ENCODE data around the gene HCAR3. TPM values are rescaled to one million over a fixed set of nuclear protein-coding genes. Genes with fewer than 3 reads are reported as not detected.
"Not testable (repeated sequence)": the region's sequence is repeated elsewhere in the genome, so short reads cannot be mapped to it uniquely, and the experiment has no call there.

Gene HCAR3
- total RNA-seq, 2 experiments from 2014 or later, result not detected

DNA sequence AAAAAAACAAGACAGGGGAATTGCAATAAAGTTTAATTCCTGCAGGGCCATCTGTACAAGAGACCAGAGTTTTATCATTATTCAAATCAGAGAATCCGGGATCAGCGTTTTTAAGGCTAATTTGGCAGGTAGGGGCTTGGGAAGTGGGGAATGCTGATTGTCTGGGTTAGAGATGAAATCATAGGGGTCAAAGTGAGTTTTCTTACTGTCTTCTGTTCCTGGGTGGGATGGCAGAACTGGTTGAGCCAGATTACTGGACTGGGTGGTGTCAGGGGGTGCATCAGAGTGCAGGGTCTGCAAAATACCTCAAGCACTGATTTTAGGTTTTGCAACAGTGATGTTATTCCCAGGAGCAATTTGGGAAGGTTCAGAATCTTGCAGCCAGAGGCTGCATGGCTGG, 6.3 kb downstream of the HCAR3 start:
- CTCF ChIA-PET; H3K27me3 Mint-ChIP-seq; H3K36me3 Mint-ChIP-seq (ENCODE audit: low read depth); H3K27ac Mint-ChIP-seq; H3K4me1 Mint-ChIP-seq; POLR2A ChIA-PET; DNase-seq; H3K9me3 Mint-ChIP-seq; H3K4me3 Mint-ChIP-seq: not testable (repeated sequence)

DNA sequence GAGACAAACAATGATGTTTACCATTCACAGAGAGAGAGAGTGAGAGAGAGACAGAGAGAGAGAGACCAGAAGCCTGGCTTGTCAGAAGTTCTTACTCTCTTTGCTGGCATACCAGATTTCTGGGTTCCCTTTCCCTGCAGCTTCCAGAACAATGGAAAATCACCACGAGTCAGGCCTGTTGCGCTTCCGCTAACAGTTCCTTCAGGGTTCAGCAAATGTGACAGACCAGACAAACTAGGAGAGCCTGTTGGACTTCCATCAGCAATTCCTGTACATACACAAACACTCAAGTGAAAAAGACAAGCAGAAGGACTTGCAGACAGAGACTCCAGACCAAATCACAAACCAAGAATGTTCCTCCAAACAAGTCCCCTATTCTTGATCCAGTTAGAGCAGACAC, 7.3 kb downstream of the HCAR3 start:
- H3K4me3 Mint-ChIP-seq, DNase-seq, CTCF ChIA-PET: not testable (repeated sequence)

DNA sequence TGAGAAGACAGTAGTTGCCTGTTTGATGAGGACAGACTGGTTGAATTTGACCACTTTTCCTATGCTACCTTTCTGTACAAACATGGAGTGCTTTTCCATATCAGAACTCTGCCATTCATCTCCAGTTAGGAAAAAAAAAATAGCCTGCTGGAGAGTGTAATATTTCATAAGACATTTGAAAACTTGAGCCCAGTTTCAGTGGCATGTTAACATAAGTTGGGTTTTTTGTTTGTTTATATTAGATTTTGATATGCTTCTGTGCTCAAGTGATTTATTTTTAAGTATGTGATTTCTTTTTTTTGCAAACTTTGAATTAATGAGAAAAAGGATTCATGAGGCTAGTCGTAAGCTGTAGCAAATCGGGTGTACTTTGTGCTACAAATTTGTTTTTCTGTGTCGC, 12.8 kb downstream of the HCAR3 start:
- H3K36me3 Mint-ChIP-seq (ENCODE audit: low read depth); H3K27ac Mint-ChIP-seq; H3K27me3 Mint-ChIP-seq; DNase-seq; H3K9me3 Mint-ChIP-seq; H3K4me3 Mint-ChIP-seq; POLR2A ChIA-PET; H3K4me1 Mint-ChIP-seq: not testable (repeated sequence)
- CTCF ChIA-PET, result interaction anchor here (0.5 kb wide), 1 partner anchor 715 kb away, joined by 7 read pairs; no protein-coding TSS in a partner anchor

More for the DNA sequence above, 7.3 kb downstream of the HCAR3 start:
- H3K27me3 Mint-ChIP-seq; H3K27ac Mint-ChIP-seq; H3K9me3 Mint-ChIP-seq; H3K36me3 Mint-ChIP-seq (ENCODE audit: low read depth); POLR2A ChIA-PET; H3K4me1 Mint-ChIP-seq: not testable (repeated sequence)

DNA sequence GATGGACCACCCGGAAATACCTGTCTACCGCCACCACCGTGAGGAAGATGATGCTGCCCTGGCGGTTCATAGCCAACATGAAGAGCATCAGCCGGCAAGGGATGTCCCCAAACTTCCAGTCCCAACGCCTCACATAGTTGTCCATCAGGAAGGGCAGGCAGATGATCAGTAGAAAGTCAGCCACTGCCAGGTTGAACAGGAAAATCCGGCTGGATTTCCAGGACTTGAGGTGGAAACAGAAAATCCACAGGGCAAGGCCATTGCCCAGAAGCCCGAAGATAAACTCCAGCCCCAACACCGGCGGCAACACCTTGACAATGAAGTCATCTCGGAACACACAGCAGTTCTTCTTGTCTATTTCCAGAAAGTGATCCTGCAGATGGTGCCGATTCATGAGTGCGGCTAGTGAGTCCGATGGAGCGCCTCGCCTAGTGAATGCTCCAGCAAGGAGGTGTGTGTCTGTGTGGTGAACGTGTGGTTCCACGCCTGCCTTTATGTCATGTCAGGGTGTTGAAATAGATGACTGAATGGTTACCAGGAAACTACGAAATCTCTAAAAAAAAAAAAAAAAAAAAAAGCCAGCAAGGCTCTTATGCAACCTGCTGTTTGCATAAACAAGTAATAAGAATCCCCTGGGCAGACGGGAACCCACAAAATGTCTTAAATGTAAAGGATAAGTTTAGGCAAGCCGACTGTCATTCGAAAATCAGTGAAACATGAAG, 13.6 kb downstream of the HCAR3 start, which contains the start of gene HCAR2:
TSS of gene HCAR2 (minus strand) at position 468 of the 722 bp plus-strand sequence. CDS start at position 394, 74 bp downstream.
- CTCF ChIA-PET; H3K36me3 Mint-ChIP-seq (ENCODE audit: low read depth); H3K27me3 Mint-ChIP-seq; H3K4me1 Mint-ChIP-seq; POLR2A ChIA-PET; H3K27ac Mint-ChIP-seq; DNase-seq; H3K4me3 Mint-ChIP-seq; H3K9me3 Mint-ChIP-seq: not testable (repeated sequence)

DNA sequence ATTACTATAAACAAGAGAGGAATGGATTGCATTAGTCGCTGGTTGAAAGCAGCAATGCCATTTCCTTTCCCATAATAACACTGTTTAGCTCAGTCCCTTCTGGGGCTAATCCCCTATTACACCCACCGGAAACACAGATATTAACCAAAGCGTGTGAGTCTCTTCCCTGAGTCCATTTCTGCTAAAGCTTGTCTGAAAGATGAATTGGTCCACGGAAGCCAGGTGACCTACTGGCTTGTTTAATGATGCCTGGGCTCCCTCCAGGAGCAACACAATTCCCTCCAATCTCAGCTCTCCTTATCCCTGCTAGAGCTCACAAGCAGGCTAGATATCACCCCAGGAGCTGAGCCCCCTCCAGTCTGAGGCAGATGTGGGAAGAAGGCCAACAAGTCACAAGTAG, 15.1 kb downstream of the HCAR3 start:
- H3K27me3 Mint-ChIP-seq; H3K36me3 Mint-ChIP-seq (ENCODE audit: low read depth); CTCF ChIA-PET; H3K4me3 Mint-ChIP-seq; POLR2A ChIA-PET; DNase-seq; H3K27ac Mint-ChIP-seq; H3K4me1 Mint-ChIP-seq; H3K9me3 Mint-ChIP-seq: not testable (repeated sequence)

DNA sequence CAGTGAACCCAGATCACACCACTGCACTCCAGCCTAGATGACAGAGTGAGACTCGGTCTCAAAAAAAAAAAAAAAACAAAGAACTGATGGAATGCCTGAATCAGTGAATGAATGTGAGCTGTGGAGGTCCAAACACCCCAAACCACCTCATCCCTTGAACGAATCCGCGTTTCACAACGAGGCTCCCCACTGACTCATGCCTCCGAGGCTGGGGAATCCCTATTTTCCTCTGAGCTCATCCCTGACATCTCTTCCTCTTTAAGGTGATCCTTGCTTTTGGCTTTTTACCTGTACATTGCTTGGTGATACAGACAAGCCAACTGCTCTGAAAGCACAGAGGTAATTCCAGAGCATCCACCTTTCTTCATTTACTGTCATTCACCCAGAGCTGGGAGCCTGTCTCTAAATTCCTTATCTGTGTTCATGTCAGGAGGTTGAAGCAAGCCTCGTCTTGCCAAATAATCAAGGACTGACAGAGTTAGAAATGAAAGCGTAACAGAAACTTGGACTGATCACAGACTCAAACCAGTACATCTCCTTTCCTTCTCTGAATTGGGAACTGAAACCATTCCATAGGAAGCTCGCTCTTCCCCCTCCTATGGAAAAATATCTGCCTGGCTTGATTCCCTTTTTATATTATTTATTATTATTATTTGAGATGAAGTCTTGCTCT, 16.4 kb downstream of the HCAR3 start:
- DNase-seq; POLR2A ChIA-PET; H3K9me3 Mint-ChIP-seq; H3K36me3 Mint-ChIP-seq (ENCODE audit: low read depth); H3K4me3 Mint-ChIP-seq; H3K4me1 Mint-ChIP-seq; CTCF ChIA-PET; H3K27me3 Mint-ChIP-seq; H3K27ac Mint-ChIP-seq: not testable (repeated sequence)

DNA sequence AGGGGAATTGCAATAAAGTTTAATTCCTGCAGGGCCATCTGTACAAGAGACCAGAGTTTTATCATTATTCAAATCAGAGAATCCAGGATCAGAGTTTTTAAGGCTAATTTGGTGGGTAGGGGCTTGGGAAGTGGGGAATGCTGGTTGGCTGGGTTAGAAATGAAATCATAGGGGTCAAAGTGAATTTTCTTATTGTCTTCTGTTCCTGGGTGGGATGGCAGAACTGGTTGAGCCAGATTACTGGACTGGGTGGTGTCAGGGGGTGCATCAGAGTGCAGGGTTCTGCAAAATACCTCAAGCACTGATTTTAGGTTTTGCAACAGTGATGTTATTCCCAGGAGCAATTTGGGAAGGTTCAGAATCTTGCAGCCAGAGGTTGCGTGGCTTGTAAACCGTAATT, 19.7 kb downstream of the HCAR3 start:
- H3K27me3 Mint-ChIP-seq, POLR2A ChIA-PET, CTCF ChIA-PET: not testable (repeated sequence)

DNA sequence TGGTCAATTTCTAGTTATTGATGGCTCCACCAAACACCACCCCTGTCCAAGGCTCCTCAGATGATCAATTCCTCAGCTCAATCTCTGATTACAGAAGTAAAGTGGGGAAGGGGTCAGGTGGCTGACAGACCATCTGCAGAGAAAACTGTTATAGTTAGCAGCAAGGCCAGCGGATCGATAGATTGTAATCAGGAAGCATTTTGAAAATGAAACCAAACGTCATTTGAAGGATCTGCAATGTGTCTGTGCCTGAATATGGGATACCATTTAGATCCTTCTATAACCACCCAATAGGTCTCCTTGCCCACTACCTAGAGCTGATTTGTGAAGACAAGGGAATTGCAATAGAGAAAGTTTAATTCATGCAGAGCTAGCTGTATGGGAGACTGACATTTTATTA, 25.0 kb downstream of the HCAR3 start:
- H3K9me3 Mint-ChIP-seq, result no peaks in the 10 kb centered on the region
- H3K4me1 Mint-ChIP-seq, result peaks cover 3% of the 10 kb centered on the region
- no peak overlapping the region for H3K4me3 Mint-ChIP-seq
- no peak for DNase-seq
- H3K27ac Mint-ChIP-seq, result no peak overlapping the region
- ChIA-PET POLR2A (no interaction called here), CTCF (interaction anchor here (0.6 to 0.9 kb wide), 4 partner anchors 48 to 1991 kb away, joined by 3 to 4 read pairs (median 3); no protein-coding TSS in a partner anchor)
- H3K36me3 Mint-ChIP-seq (ENCODE audit: low read depth), result no peaks in the 10 kb centered on the region
- no peaks in the 10 kb centered on the region for H3K27me3 Mint-ChIP-seq

More for the DNA sequence above, 19.7 kb downstream of the HCAR3 start:
- not testable (repeated sequence) for H3K4me3 Mint-ChIP-seq; DNase-seq; H3K4me1 Mint-ChIP-seq; H3K9me3 Mint-ChIP-seq; H3K36me3 Mint-ChIP-seq (ENCODE audit: low read depth); H3K27ac Mint-ChIP-seq

DNA sequence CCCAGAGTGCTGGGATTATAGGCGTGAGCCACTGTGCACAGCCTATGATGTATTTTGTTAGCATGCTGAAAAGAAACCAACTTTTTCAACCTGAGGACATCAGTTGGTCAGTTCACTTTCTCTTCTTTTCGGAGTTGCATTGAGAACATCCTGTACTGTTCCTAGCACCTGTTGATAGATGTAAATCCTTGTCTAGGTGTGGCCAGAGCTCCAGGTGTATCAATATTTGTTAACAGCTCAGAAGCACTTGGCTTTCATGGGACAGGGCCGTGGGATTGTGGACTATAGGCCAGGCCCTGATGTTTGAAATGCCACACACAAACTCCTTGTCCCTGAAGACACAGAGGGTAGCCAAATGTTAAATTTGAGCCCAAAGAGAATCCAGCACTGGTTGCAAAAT, 28.3 kb downstream of the HCAR3 start:
- DNase-seq, result no peak
- peaks cover 3% of the 10 kb centered on the region for H3K4me1 Mint-ChIP-seq
- H3K36me3 Mint-ChIP-seq (ENCODE audit: low read depth), result no peaks in the 10 kb centered on the region
- H3K27me3 Mint-ChIP-seq, result no peaks in the 10 kb centered on the region
- POLR2A ChIA-PET, result no interaction called here
- H3K4me3 Mint-ChIP-seq, result no peak overlapping the region
- H3K9me3 Mint-ChIP-seq, result no peaks in the 10 kb centered on the region
- CTCF ChIA-PET, result no interaction called here
- H3K27ac Mint-ChIP-seq, result no peak overlapping the region

DNA sequence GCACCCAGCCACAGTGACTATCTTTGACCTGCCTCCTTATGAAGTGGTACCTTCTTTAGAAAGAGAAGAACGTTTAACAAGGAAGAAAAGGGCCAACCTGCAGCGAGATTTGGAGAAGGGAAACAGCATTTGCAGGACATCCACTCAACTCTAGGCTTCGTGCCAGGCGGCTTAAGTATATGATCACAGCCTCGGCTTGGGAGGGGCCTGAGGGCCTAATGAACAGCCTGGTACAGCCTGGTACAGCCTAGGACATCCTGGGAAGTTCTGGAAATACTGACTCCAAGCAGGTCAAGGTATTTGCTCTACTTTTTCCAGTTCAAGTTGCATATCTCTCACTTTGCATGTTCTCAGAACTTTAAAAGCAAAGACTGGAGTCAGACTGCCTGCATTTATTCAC, 29.5 kb downstream of the HCAR3 start:
- DNase-seq, result no peak
- Mint-ChIP-seq H3K36me3 (ENCODE audit: low read depth) (no peaks in the 10 kb centered on the region), H3K4me1 (peaks cover 3% of the 10 kb centered on the region), H3K27ac (no peak overlapping the region), H3K4me3 (no peak overlapping the region), H3K9me3 (no peaks in the 10 kb centered on the region), H3K27me3 (no peaks in the 10 kb centered on the region)
- CTCF ChIA-PET, result no interaction called here
- POLR2A ChIA-PET, result no interaction called here

DNA sequence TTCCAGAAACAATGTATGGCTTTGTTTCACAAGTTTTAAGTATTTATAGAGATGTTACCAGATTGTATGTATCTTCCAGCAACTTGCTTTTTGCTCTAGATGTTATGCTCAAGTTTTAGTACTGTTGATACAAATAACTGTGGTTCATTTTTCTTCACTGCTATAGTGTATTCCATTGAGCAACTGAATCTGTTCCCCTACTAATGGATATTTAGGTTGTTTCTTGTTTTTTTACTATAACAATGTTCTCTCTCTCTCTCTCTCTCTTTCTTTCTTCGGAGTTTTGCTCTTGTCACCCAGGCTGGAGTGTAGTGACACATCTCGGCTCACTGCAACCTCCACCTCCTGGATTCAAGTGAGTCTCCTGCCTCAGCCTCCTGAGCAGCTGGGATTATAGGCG, 30.1 kb downstream of the HCAR3 start:
- no peaks in the 10 kb centered on the region for H3K27me3 Mint-ChIP-seq
- no peak overlapping the region for H3K27ac Mint-ChIP-seq
- DNase-seq, result no peak
- no peaks in the 10 kb centered on the region for H3K36me3 Mint-ChIP-seq (ENCODE audit: low read depth)
- POLR2A ChIA-PET, result no interaction called here
- H3K4me3 Mint-ChIP-seq, result no peak overlapping the region
- CTCF ChIA-PET, result no interaction called here
- no peaks in the 10 kb centered on the region for H3K9me3 Mint-ChIP-seq
- H3K4me1 Mint-ChIP-seq, result peaks cover 1% of the 10 kb centered on the region

DNA sequence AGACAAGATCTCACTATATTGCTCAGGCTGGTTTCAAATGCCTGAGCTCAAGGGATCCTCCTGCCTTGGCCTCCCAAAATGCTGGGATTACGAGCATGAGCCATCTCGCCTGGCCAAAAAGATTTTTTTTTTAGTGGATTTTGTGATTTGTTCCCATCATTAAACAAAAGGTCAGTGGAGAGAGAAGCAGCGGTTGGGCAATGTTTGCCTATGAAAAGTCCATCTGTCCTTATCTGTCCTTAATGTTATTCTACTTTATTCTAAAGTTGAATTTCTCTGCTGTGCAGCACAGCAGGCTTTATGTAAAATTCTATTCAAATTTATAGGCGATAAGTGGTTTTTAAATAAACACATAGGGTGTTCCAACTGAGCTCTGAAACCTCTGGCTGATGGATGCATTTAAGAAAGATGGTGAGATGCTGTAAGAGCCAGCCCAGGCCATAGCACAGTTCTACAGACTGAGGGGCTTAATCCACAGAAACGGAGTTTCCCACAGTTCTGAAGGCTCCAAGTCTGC, 32.3 kb downstream of the HCAR3 start:
- ChIA-PET CTCF (no interaction called here), POLR2A (no interaction called here)
- H3K36me3 Mint-ChIP-seq (ENCODE audit: low read depth), result no peaks in the 10 kb centered on the region
- H3K27me3 Mint-ChIP-seq, result no peaks in the 10 kb centered on the region
- H3K4me3 Mint-ChIP-seq, result no peak overlapping the region
- H3K9me3 Mint-ChIP-seq, result no peaks in the 10 kb centered on the region
- H3K4me1 Mint-ChIP-seq, result no peaks in the 10 kb centered on the region
- no peak for DNase-seq
- H3K27ac Mint-ChIP-seq, result no peak overlapping the region

DNA sequence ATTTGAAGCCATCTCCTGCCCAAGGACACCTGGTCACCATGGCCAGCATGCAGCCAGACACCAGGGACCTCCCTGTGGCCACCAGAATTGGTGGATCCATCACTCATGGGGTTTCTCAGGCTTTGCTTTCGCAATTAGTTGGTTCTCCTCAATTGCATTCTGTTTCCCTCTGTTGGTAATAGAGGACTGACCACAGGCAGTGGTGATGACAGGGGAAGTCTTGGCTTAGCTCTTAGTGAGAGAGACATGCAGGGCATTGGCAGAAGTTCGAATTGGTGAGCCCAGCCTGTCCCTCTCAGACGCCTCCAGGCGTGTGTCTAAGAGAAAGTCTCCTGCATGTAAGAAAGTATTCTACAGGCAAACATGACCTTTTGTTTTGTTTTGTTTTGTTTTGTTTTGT, 34.8 kb downstream of the HCAR3 start:
- H3K27ac Mint-ChIP-seq, result no peak overlapping the region
- H3K4me3 Mint-ChIP-seq, result no peak overlapping the region
- H3K36me3 Mint-ChIP-seq (ENCODE audit: low read depth), result no peaks in the 10 kb centered on the region
- no peak for DNase-seq
- ChIA-PET CTCF (no interaction called here), POLR2A (no interaction called here)
- no peaks in the 10 kb centered on the region for H3K27me3 Mint-ChIP-seq
- no peaks in the 10 kb centered on the region for H3K4me1 Mint-ChIP-seq
- H3K9me3 Mint-ChIP-seq, result no peaks in the 10 kb centered on the region

DNA sequence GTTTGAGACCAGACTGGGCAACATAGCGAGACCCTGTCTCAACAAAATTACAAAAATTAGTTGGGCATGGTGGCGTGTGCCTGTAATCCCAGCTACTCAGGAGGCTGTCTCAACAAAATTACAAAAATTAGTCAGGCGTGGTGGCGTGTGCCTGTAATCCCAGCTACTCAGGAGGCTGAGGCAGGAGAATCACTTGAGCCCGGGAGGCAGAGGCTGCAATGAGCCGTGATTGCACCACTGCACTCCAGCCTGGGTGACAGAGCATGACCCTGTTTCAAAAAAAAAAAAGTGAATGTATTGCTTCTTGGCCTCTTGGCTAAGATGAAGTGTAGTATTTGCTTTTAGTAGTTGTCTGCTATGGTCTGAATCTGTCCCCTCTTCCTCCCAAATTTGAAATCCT, 35.6 kb downstream of the HCAR3 start:
- POLR2A ChIA-PET, result not testable (repeated sequence)

More for the DNA sequence above, 35.6 kb downstream of the HCAR3 start:
- CTCF ChIA-PET; H3K27ac Mint-ChIP-seq; H3K9me3 Mint-ChIP-seq; H3K27me3 Mint-ChIP-seq; DNase-seq; H3K4me3 Mint-ChIP-seq; H3K36me3 Mint-ChIP-seq (ENCODE audit: low read depth); H3K4me1 Mint-ChIP-seq: not testable (repeated sequence)

All from activated CD4-positive, alpha-beta T cell treated with anti-CD3 and anti-CD28 coated beads, Interleukin-2, amount 10 ng/mL, durations not matched to agents 7 days and 5 days (primary cell).